HCT116 (cell line): Measurements from ENCODE around the gene UAP1L1.
"Not testable (repeated sequence)": the region's sequence is repeated elsewhere in the genome, so short reads cannot be mapped to it uniquely, and the experiment has no call there.

Experiments used
- EZH2 ChIP-seq: fragments of 200-600 bp; sonication (generic); IDR thresholded peaks from 2 replicates; pipeline ENCODE4 v1.6.1; 2017; ENCODE audit warnings: antibody characterized with exemption, mixed run types
- EZH2phosphoT487 ChIP-seq: fragments of 200-600 bp; IDR thresholded peaks from 2 replicates; pipeline ENCODE4 v1.6.1; 2018; ENCODE audit warnings: antibody characterized with exemption, borderline replicate concordance
- POLR2A ChIP-seq: IDR thresholded peaks from 2 replicates; pipeline ENCODE4 v1.7.0; 2011; ENCODE audit warnings: borderline replicate concordance; ENCODE audit not compliant: insufficient read depth, insufficient read length; ENCODE audit errors: extremely low read depth
- RAD21 ChIP-seq: IDR thresholded peaks from 2 replicates; pipeline ENCODE4 v1.6.1; 2012; ENCODE audit warnings: low read depth, mild to moderate bottlenecking
- TF ChIP-seq, protein P1 (sequence below), 3 experiments: fragments of 200-600 bp in 1 of 3; sonication (generic) in 1 of 3; IDR thresholded peaks in 2 of 3; conservative IDR thresholded peaks in 1 of 3; 2 replicates each; pipeline ENCODE4 v1.5.1; 2012 to 2017; ENCODE audit warnings: low read depth in 2 of 3, low read length in 2 of 3, antibody characterized with exemption in 1 of 3, borderline replicate concordance in 1 of 3, control low read depth in 1 of 3, mild to moderate bottlenecking in 1 of 3, mixed read lengths in 1 of 3, mixed run types in 1 of 3, moderate library complexity in 1 of 3; ENCODE audit not compliant: insufficient read depth in 1 of 3

DNA sequence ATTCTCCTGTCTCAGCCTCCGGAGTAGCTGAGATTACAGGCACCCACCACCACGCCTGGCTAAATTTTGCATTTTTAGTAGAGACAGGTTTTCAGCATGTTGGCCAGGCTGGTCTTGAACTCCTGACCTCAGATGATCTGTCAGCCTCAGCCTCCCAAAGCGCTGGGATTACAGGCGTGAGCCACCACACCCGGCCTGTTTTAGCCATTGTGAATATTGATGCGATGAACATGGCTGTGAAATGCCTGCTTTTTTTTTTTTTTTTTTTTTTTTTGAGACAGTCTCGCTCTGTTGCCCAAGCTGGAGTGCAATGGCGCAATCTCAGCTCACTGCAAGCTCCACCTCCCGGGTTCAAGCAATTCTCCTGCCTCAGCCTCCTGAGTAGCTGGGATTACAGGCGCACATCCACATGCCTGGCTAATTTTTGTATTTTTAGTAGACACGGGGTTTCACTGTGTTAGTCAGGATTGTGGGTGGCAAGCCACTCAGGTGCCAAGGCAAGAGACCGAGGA lies 40.8 kb downstream of the UAP1L1 start:
- TF ChIP-seq, protein P1, sequence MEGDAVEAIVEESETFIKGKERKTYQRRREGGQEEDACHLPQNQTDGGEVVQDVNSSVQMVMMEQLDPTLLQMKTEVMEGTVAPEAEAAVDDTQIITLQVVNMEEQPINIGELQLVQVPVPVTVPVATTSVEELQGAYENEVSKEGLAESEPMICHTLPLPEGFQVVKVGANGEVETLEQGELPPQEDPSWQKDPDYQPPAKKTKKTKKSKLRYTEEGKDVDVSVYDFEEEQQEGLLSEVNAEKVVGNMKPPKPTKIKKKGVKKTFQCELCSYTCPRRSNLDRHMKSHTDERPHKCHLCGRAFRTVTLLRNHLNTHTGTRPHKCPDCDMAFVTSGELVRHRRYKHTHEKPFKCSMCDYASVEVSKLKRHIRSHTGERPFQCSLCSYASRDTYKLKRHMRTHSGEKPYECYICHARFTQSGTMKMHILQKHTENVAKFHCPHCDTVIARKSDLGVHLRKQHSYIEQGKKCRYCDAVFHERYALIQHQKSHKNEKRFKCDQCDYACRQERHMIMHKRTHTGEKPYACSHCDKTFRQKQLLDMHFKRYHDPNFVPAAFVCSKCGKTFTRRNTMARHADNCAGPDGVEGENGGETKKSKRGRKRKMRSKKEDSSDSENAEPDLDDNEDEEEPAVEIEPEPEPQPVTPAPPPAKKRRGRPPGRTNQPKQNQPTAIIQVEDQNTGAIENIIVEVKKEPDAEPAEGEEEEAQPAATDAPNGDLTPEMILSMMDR (IDR thresholded peaks at IDR 0.05 in 2 of 3, conservative IDR thresholded peaks at IDR 0.05 in 1 of 3; ENCODE audit: borderline replicate concordance in 1 of 3, insufficient read depth in 1 of 3, low read depth in 2 of 3, low read length in 2 of 3): not testable (repeated sequence)
- not testable (repeated sequence) for TF ChIP-seq POLR2A, RAD21, EZH2, EZH2phosphoT487
